GM12878 (cell line): ENCODE results near the gene CHRNB2. TPM values are rescaled to one million over a fixed set of nuclear protein-coding genes. Genes with fewer than 3 reads are reported as not detected.

Source experiments
- BRCA1 ChIP-seq: IDR thresholded peaks from 2 replicates; pipeline ENCODE4 v1.6.1; 2011; ENCODE audit warnings: low read depth, low read length, improper control_type of control experiment
- CTCF ChIP-seq, 3 experiments: IDR thresholded peaks in 2 of 3; conservative IDR thresholded peaks in 1 of 3; 2 replicates each; pipeline ENCODE4 v1.5.1; 2011; ENCODE audit warnings: low read depth in 3 of 3, low read length in 3 of 3, mild to moderate bottlenecking in 3 of 3, control low read depth in 2 of 3, moderate library complexity in 2 of 3, inconsistent platforms in 1 of 3, mixed read lengths in 1 of 3; ENCODE audit not compliant: control insufficient read depth in 2 of 3, insufficient read depth in 1 of 3; ENCODE audit errors: extremely low read depth in 1 of 3
- EZH2 ChIP-seq: IDR thresholded peaks from 2 replicates; pipeline ENCODE4 v1.6.1; 2012; ENCODE audit warnings: low read depth, mild to moderate bottlenecking, control low read depth, inconsistent platforms, low read length, borderline replicate concordance; ENCODE audit not compliant: control insufficient read depth
- FOS ChIP-seq: IDR thresholded peaks from 3 replicates; pipeline ENCODE4 v1.6.1; 2011; ENCODE audit warnings: borderline replicate concordance; ENCODE audit not compliant: insufficient read length; ENCODE audit errors: extremely low read depth
- FOXM1 ChIP-seq: IDR thresholded peaks from 2 replicates; pipeline ENCODE4 v1.6.1; 2012; ENCODE audit warnings: low read depth, mild to moderate bottlenecking, inconsistent platforms, low read length, moderate library complexity
- HDAC2 ChIP-seq: fragments of 200-600 bp; sonication (generic); IDR thresholded peaks from 2 replicates; pipeline ENCODE4 v1.6.1; 2017
- IKZF1 ChIP-seq: fragments of 450-650 bp; conservative IDR thresholded peaks from 2 replicates; pipeline ENCODE4 v1.6.1; 2017; ENCODE audit warnings: antibody characterized with exemption, mild to moderate bottlenecking
- KDM1A ChIP-seq: fragments of 200-600 bp; sonication (generic); IDR thresholded peaks from 2 replicates; pipeline ENCODE4 v1.6.1; 2016; ENCODE audit warnings: borderline replicate concordance
- KLF5 ChIP-seq: fragments of 450-650 bp; IDR thresholded peaks from 2 replicates; pipeline ENCODE4 v1.6.1; 2014; ENCODE audit warnings: mild to moderate bottlenecking; ENCODE audit not compliant: partially characterized antibody
- MTA3 ChIP-seq: IDR thresholded peaks from 2 replicates; pipeline ENCODE4 v1.6.1; 2012; ENCODE audit warnings: low read length, inconsistent platforms, borderline replicate concordance
- NRF1 ChIP-seq: conservative IDR thresholded peaks from 2 replicates; pipeline ENCODE4 v1.6.1; 2011; ENCODE audit warnings: mild to moderate bottlenecking, low read depth, low read length, improper control_type of control experiment
- PAX5 ChIP-seq: IDR thresholded peaks from 2 replicates; pipeline ENCODE4 v1.6.1; 2011; ENCODE audit warnings: low read depth, low read length, borderline replicate concordance
- PML ChIP-seq: IDR thresholded peaks from 2 replicates; pipeline ENCODE4 v1.6.1; 2012; ENCODE audit warnings: low read length, inconsistent platforms
- SMAD1 ChIP-seq: fragments of 450-650 bp; IDR thresholded peaks from 2 replicates; pipeline ENCODE4 v1.6.1; 2018; ENCODE audit warnings: mild to moderate bottlenecking, low read depth; ENCODE audit not compliant: partially characterized antibody
- TARDBP ChIP-seq: IDR thresholded peaks from 2 replicates; pipeline ENCODE4 v1.6.1; 2016; ENCODE audit warnings: borderline replicate concordance
- polyA plus RNA-seq, 11 experiments: library from polyadenylated mRNA; depleted of rRNA in 4 of 11; unstranded in 6 of 11; stranded (reverse) in 5 of 11; fragments of >200 nt; fragmentation: Nextera tagmentation in 4 of 11; fragmentation: Illumina TruSeq in 1 of 11; extraction: Ambion mirVana in 4 of 11; extraction: Trizol in 1 of 11; gene quantifications; 1 replicate in 1 of 11; 2 replicates in 10 of 11; pipeline versions ENCODE4 v1.2.1 to v1.2.3, GENCODE V29; 2011 to 2016; ENCODE audit warnings: inconsistent platforms in 2 of 11, missing spikeins in 2 of 11, low read depth in 1 of 11
- total RNA-seq, 4 experiments: library from RNA; depleted of rRNA in 3 of 4; stranded (reverse); fragments of >200 nt in 3 of 4; fragmentation: Illumina TruSeq in 1 of 4; extraction: Trizol in 1 of 4; gene quantifications; 2 replicates each; pipeline versions ENCODE4 v1.2.1 to v1.2.3, GENCODE V29; 2013 to 2021
- TF ChIP-seq, protein P1 (sequence below): fragments of 450-650 bp; IDR thresholded peaks from 2 replicates; pipeline ENCODE4 v1.6.1; 2017; ENCODE audit warnings: mild to moderate bottlenecking
- TF ChIP-seq, protein P2 (sequence below): fragments of 450-650 bp; IDR thresholded peaks from 2 replicates; pipeline ENCODE4 v1.6.1; 2018; ENCODE audit warnings: mild to moderate bottlenecking, low read depth, moderate library complexity; ENCODE audit not compliant: partially characterized antibody
- TF ChIP-seq, protein P3 (sequence below): IDR thresholded peaks from 2 replicates; pipeline ENCODE4 v1.6.1; 2011; ENCODE audit warnings: low read depth, mild to moderate bottlenecking, low read length, moderate library complexity, borderline replicate concordance; ENCODE audit errors: extremely low read depth
- TF ChIP-seq, protein P4 (sequence below): fragments of 450-650 bp; IDR thresholded peaks from 2 replicates; pipeline ENCODE4 v1.6.1; 2014; ENCODE audit warnings: mild to moderate bottlenecking

Gene CHRNB2
- total and polyA plus RNA-seq, 10 of the 15 experiments (the other 5 are each of a cell fraction or from before 2014, with no cell fraction given) = 0.01 to 0.11 (median 0.03) TPM; not detected in 6

DNA sequence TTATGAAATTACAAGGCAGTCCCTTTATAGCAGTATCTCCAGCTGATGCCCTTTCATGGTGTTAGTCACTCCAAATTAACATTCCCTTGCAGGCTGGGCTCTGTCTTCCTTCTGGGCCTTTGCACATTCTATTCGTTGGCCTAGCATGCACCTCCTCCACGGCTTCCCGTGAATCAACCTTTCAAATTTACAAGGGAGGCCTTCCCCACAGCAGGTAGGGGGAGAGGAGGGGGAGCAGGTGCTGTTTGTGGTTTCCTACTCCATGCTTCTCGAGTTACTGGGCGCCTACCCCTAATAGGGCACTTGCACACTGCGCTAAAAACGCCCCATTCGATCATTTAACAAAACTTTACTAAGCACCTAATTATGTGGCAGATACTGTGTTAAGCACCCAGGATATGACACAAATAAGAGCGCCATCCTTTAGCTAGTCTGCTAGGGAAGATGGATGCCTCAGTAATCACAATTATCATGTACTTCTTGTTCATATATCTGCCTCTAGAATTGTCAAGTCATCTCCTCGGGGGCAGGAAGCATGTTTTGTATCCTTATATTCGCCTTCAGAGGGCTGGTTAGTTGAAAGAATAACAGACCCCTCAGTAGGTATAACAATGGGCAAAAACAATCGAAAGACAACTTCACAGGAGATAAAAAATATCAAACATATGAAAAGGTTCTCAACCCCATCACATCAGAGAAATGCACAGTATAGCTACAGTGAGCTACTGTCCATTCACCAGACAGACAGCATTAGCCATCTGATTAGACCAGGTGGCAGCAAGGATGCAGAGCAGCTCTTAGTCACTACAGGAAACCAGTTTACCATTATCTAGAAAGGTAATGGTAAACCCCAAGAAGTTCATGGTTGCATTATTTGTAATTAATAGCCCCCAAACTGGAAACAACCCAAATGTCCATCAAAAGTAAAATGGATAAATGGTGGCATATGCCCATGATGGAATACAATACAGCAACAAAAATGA lies 42.1 kb downstream of the CHRNB2 start (continued):
- TF ChIP-seq, protein P1, sequence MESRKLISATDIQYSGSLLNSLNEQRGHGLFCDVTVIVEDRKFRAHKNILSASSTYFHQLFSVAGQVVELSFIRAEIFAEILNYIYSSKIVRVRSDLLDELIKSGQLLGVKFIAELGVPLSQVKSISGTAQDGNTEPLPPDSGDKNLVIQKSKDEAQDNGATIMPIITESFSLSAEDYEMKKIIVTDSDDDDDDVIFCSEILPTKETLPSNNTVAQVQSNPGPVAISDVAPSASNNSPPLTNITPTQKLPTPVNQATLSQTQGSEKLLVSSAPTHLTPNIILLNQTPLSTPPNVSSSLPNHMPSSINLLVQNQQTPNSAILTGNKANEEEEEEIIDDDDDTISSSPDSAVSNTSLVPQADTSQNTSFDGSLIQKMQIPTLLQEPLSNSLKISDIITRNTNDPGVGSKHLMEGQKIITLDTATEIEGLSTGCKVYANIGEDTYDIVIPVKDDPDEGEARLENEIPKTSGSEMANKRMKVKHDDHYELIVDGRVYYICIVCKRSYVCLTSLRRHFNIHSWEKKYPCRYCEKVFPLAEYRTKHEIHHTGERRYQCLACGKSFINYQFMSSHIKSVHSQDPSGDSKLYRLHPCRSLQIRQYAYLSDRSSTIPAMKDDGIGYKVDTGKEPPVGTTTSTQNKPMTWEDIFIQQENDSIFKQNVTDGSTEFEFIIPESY = 0 out of 2 replicates have a peak, but pooled peaks have one; percentile 46
- no peak for TF ChIP-seq CTCF (IDR thresholded peaks at IDR 0.05 in 2 of 3, conservative IDR thresholded peaks at IDR 0.05 in 1 of 3; ENCODE audit: control insufficient read depth in 2 of 3, extremely low read depth in 1 of 3, insufficient read depth in 1 of 3, low read depth in 3 of 3, low read length in 3 of 3)
- no peak for TF ChIP-seq PML
- no peak; the same call in 1 of the 2 replicates for TF ChIP-seq IKZF1
- 0 out of 2 replicates have a peak, but pooled peaks have one; percentile 16 for TF ChIP-seq FOXM1
- TF ChIP-seq TARDBP = no peak
- TF ChIP-seq, protein P2, sequence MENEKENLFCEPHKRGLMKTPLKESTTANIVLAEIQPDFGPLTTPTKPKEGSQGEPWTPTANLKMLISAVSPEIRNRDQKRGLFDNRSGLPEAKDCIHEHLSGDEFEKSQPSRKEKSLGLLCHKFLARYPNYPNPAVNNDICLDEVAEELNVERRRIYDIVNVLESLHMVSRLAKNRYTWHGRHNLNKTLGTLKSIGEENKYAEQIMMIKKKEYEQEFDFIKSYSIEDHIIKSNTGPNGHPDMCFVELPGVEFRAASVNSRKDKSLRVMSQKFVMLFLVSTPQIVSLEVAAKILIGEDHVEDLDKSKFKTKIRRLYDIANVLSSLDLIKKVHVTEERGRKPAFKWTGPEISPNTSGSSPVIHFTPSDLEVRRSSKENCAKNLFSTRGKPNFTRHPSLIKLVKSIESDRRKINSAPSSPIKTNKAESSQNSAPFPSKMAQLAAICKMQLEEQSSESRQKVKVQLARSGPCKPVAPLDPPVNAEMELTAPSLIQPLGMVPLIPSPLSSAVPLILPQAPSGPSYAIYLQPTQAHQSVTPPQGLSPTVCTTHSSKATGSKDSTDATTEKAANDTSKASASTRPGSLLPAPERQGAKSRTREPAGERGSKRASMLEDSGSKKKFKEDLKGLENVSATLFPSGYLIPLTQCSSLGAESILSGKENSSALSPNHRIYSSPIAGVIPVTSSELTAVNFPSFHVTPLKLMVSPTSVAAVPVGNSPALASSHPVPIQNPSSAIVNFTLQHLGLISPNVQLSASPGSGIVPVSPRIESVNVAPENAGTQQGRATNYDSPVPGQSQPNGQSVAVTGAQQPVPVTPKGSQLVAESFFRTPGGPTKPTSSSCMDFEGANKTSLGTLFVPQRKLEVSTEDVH = no peak
- TF ChIP-seq NRF1 = no peak
- TF ChIP-seq SMAD1 = no peak
- TF ChIP-seq KDM1A = no peak
- TF ChIP-seq, protein P3, sequence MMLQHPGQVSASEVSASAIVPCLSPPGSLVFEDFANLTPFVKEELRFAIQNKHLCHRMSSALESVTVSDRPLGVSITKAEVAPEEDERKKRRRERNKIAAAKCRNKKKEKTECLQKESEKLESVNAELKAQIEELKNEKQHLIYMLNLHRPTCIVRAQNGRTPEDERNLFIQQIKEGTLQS = no peak
- TF ChIP-seq BRCA1 = no peak
- no peak for TF ChIP-seq EZH2
- no peak for TF ChIP-seq PAX5
- no peak for TF ChIP-seq KLF5
- no peak for TF ChIP-seq FOS
- no peak for TF ChIP-seq HDAC2
- 0 out of 2 replicates have a peak, but pooled peaks have one; percentile 17 for TF ChIP-seq MTA3
- TF ChIP-seq, protein P4, sequence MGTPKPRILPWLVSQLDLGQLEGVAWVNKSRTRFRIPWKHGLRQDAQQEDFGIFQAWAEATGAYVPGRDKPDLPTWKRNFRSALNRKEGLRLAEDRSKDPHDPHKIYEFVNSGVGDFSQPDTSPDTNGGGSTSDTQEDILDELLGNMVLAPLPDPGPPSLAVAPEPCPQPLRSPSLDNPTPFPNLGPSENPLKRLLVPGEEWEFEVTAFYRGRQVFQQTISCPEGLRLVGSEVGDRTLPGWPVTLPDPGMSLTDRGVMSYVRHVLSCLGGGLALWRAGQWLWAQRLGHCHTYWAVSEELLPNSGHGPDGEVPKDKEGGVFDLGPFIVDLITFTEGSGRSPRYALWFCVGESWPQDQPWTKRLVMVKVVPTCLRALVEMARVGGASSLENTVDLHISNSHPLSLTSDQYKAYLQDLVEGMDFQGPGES = no peak
